Activated CD4-positive, alpha-beta T cell treated with anti-CD3 and anti-CD28 coated beads for 1 hour (primary cell): ENCODE measurements around the gene DUOXA2.
"Not testable (repeated sequence)": the region's sequence is repeated elsewhere in the genome, so short reads cannot be mapped to it uniquely, and the experiment has no call there.

Experiments
- DNase-seq: peaks from one replicate; pipeline ENCODE4 v3.0.0-alpha.2; 2020

Gene DUOXA2

GRCh38 chr15:45114076-45114750 is at the start of gene DUOXA2, which contains the start of gene DUOX2:
Gene DUOXA2, plus strand, starts transcription at chr15:45114326. Its CDS starts 280 bp downstream, at chr15:45114606.
Gene DUOX2, minus strand, starts transcription at chr15:45114172. Its CDS starts 761 bp downstream, at chr15:45113411.
- DNase-seq, result no peak

DNA sequence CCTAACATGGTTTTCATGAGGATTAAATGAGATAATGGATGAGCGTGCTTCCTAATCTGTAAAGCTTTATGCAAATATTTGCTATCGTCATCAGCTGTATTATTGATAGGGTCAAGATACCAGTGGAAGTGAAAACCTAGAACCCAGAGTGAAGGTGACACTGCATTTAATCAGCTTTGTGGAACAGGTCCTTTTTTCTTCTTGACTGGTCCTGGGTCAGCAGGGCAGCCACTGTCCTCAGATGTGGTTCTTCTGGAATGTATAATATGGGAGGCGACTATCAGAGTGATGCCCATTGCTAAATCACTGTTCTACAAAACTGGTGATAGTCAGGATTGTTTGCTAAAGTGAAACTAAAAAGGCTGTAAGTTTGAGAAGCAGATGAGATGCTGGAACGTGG is 49.7 kb upstream of the DUOXA2 start:
- no peak for DNase-seq

GRCh38 chr15:45069942-45070360 is 44.2 kb upstream of the DUOXA2 start:
- not testable (repeated sequence) for DNase-seq

DNA sequence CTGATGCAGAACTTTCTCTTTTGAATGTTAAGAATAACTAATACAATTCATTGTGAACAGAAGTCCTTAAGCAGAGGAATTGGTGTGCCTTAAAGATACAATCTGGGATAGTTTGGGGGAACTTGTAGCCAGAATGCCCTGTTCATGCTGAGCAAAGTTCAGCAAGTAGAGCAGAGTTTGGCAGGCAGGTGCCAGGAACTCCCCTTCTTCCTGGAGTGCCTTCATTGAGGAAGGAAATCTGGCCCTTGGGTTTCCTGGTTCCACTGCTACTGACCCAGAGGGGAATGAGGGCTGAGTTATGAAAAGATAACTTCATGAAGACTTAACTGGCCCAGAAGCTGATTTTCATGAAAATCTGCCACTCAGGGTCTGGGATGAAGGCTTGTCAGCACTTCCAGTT is 40.5 kb upstream of the DUOXA2 start:
- DNase-seq, result not testable (repeated sequence)

- DNase-seq, result not testable (repeated sequence)
These were observed 38.4 kb upstream of the DUOXA2 start for GRCh38 chr15:45075440-45076320.

DNA sequence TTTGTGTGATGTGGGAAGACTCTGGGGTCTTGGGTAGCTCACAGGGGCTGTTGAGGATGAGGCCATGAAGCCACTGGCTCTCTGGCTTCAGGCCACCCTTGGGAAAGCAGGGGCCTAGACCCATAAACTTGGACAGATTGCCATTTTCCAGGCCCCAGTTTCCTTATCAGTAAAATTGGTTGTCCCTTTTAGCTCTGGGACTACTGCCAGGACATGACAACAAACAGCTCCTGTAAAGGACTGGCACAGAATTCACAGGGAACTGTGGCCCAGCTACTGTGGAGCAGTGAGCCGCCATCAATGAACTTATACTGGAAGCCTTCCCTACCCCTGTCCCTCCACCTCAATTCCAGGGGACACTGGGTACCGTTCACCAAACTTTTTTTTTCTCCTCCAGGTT is 36.7 kb upstream of the DUOXA2 start:
- not testable (repeated sequence) for DNase-seq

DNA sequence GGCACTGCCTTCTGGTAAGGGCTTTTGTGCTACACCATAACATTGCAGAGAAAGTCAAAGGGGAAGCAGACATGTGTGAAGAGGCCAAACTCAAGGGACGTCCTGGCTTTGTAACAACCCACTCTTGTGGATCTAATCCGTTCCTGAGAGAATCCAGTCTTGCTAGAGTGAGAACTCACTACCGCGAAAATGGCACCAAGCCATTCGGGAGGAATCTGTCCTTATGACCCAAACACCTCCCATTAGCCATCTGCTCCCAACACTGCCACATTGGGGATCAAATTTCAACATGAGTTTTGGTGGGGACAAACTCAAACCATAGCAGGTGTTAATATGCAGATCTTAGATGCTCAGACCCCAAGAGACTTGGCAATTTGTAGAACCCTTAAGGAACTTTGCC is 34.9 kb upstream of the DUOXA2 start:
- DNase-seq, result not testable (repeated sequence)

DNA sequence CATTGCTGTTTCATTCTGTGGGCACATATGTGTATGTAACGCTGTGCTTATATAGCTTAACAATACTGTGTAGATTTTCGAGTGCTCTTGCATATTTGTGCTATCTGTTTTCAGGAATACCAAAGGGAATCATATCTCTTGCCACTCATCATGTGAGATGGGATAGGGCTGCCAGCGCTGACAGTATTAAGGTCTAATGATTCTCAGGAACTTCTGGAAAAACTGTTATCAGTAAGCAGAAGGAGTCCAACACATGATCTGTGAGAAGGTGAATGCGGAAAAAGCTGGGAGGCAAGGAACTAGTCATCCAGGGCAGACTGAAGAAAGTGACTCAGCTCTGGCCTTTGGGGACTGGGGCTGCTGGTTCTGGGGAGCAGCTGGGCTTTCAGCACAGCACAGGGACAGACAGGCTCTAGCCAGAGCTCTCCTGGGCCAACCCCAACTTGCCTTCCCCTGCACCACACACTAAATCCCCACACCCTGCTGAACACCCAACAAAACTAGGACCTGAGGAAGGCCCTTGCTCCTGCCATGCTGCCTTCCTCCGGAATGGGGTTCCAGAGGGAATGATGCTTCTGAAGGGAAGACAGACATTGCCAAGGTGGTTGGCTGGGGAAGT is 34.4 kb upstream of the DUOXA2 start:
- DNase-seq, result not testable (repeated sequence)

DNA sequence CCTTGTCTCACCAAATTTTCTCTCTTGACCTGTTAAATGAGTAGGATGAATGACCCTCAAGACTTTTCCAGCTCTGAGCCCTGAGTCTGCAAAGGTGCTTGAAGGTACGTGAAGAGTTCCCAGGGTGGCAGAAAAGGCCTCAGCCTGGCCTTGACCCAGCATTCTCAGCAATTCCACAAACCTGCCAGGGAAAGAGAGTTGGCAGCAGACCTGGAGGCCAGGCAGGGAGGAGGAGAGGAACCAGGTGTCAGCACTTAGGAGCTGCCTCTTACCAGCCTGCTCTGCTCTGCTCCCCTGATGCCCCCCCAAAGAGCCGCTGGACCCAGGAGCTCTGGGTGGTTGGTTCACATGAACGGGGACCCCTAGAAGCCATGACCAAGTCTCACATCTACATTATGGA is 33.5 kb upstream of the DUOXA2 start:
- DNase-seq, result not testable (repeated sequence)

- not testable (repeated sequence) for DNase-seq
These were observed 31.7 kb upstream of the DUOXA2 start for GRCh38 chr15:45082412-45082811.

GRCh38 chr15:45083223-45083622 is 30.9 kb upstream of the DUOXA2 start:
- DNase-seq, result no peak

GRCh38 chr15:45084163-45084562 is 30.0 kb upstream of the DUOXA2 start:
- DNase-seq, result no peak

DNA sequence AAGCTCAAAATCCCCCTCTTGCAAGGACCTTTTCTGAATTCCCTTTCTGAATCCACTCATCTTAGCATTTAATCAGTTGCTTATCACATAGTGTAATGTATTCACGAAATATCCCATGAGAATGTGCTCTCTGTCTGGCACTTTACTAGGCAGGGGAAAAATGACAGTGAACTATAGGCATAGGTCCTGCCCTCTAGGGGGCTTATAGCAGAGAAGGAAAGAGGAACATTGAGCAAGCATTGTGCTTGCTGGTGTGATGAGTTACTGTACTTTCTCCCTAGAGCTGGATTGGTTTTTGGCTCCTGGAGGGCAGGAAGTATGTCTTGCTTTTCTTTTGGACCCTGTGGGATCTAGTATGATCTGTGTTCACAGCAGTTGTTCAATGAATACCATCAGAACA is 26.6 kb upstream of the DUOXA2 start:
- DNase-seq, result no peak

- no peak for DNase-seq
These were observed 25.1 kb upstream of the DUOXA2 start for GRCh38 chr15:45088801-45089711.

GRCh38 chr15:45089712-45090373 is 24.3 kb upstream of the DUOXA2 start:
- no peak for DNase-seq

- no peak for DNase-seq
These were observed 23.0 kb upstream of the DUOXA2 start for GRCh38 chr15:45091161-45091560.

DNA sequence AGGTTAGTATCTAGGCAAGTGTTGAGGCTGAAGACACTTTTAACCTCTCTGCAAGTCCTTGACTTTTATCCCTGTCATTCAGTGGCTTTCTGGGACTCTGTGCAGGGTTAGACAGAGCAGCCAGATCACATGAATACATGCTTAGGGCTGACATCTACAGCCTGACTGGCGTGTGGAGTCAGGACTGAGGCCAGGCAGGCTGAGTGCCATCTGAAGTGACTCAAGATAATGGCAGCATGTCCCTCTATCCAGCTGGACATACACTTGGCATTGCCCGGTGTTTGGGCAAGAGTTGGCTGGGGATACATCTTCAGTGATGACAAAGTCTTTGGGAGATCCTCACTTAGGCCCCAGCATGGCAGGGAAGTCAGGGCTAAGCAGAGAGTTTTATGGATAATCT is 22.6 kb upstream of the DUOXA2 start:
- DNase-seq, result no peak

DNA sequence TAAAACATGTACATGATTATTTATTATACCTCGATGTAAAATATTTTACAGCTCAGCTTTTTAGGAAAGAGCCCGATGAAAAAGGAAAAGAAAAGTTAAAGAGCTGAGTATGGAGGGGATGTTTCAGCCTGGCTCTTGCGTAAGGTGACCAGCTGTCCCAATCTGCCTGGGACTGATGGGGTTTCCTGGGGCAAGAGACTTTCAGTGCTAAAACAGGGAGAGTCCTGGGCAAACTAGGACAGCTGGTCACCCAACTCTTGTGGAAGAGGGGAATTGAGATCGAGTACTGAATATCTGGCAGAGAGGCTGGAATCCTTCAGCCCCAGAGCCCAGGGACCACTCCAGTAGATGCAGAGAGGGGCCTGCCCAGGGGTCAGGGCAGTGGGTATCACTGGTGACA is 21.1 kb upstream of the DUOXA2 start:
- no peak for DNase-seq

DNA sequence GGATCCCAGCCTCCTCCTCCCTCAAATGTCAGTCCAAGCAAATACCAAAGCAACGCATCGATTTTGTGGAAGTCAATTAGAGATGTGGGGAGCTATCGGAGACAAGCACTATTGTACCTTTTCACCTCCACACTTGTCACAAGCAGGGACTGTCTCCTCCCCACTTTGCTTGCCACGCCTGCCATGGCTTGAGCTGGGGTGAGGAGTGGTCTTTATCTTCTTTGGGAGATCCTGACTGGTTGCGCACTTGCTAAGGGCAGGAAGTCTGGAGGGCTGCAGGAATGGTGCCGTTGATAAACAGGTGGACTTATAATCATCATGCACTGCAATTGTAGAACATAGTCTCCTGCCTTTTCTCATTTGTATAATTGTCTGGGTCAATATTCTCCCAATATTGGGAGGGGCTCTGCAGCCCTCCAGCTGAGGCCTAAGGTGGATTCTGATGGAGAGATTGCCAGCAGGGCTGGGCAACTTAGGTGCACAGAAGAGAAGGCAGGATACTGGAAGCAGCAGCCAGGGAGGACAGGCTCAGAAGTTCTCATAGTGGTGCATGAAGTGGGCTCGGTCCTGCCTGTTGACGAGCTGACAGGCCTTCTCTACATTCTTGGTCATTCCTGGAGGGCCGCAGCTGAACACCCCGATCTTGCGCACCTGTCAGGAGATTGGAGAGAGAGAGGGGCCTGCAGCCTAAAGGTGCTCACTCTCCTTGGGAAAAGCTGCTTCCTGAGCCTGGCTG is 20.3 kb upstream of the DUOXA2 start:
- no peak for DNase-seq

GRCh38 chr15:45094358-45094730 is 19.8 kb upstream of the DUOXA2 start:
- DNase-seq, result no peak

DNA sequence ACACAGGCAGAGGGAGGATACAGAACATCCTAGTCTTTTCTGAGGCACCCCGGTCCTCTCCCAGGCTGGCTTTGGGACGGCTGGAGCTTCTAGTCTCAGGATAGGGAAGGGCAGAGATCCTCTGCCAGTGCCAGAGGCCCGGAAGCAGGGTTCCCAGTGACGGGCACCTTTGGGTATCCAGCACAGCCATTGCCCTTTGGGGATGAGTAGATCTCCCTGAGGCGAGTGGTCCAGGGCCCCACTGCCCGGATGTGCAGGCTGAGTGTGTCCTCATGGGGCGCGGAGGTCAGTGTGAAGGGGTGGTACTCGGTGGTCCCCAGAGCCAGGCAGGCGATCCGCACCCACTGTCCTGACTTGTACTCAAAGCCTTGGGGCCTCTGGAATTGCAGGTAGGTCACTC is 18.5 kb upstream of the DUOXA2 start:
- DNase-seq, result no peak
